ENCODE measurements around the gene HTRA3.
"Not testable (repeated sequence)": the region's sequence is repeated elsewhere in the genome, so short reads cannot be mapped to it uniquely, and the experiment has no call there.

Gene HTRA3

DNA sequence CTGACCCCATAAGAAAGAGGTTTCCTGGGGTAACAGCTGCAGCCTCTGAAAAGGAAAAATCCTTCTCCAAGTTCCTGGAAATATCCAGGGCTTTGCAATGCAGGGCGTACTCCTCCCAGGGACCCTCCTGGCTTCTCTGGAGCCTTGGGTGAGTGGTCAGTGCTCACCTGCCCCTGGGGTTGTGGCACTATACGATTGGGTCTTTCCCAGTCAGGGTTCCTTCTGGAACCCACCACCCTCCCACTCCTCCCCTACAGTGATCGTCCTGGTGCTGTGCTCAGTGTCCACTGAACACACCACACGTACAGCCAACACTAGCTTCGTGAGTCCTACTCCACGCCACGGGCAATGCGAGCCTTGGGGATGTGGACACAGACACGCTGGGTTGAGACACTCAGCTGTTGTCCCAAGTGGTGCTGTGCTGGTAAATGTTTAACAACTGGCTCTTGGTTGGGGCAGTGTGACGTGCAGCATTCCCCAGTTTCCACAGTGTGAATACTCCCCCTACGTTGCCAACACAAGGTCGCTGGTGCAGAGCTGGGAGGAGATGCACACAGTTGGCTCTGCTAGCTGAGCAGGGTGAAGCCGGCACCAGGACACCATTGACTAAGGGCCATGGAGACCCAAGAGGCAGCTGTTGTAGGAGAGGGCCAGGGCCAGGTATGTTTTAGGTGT, 65.4 kb downstream of the HTRA3 start:
- Histone ChIP-seq H3K36me3 (ENCODE audit: insufficient read depth, low read length) (no peaks in the 10 kb centered on the region), H3K9ac (ENCODE audit: insufficient read length) (no peak overlapping the region), H3K9me3 (ENCODE audit: low read depth, low read length) (no peaks in the 10 kb centered on the region), H3K4me3 (no peak overlapping the region), H3K27ac (no peak overlapping the region)
- DNase-seq (ENCODE audit: low read depth, low spot score), result no peak
- TF ChIP-seq FOXP2 (optimal IDR thresholded peaks at IDR 0.05; ENCODE audit: control extremely low read depth, extremely low read length, insufficient read depth) (no peak), POLR2AphosphoS5 (IDR thresholded peaks at IDR 0.05; ENCODE audit: borderline replicate concordance, low read depth, low read length) (no peak)

DNA sequence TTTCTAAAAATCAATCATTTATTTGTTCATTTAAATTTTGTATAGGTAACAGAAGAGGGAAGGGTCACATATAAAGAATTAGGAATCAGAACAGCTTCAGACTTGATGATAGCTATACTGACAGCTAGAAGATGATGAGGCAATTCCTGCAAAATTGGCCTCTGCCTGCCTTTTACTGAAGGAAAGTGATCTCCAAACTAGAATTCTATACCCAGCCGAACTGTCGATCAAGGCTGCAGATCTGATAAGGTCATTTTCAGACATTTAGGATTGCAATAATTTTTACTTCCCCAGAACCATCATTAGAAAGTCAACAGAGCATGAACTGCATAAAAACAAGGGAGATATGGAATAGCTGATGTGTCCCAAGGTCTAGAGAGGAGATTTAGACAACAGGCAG, 66.3 kb downstream of the HTRA3 start:
- no peak for DNase-seq (ENCODE audit: low read depth, low spot score)
- H3K4me3 ChIP-seq, result no peak overlapping the region
- no peak overlapping the region for H3K9ac ChIP-seq (ENCODE audit: insufficient read length)
- TF ChIP-seq FOXP2 (optimal IDR thresholded peaks at IDR 0.05; ENCODE audit: control extremely low read depth, extremely low read length, insufficient read depth), result no peak
- no peak for TF ChIP-seq POLR2AphosphoS5 (IDR thresholded peaks at IDR 0.05; ENCODE audit: borderline replicate concordance, low read depth, low read length)
- no peak for TF ChIP-seq EZH2 (IDR thresholded peaks at IDR 0.05)
- H3K27ac ChIP-seq, result no peak overlapping the region
- H3K36me3 ChIP-seq (ENCODE audit: insufficient read depth, low read length), result no peaks in the 10 kb centered on the region
- H3K9me3 ChIP-seq (ENCODE audit: low read depth, low read length), result no peaks in the 10 kb centered on the region

DNA sequence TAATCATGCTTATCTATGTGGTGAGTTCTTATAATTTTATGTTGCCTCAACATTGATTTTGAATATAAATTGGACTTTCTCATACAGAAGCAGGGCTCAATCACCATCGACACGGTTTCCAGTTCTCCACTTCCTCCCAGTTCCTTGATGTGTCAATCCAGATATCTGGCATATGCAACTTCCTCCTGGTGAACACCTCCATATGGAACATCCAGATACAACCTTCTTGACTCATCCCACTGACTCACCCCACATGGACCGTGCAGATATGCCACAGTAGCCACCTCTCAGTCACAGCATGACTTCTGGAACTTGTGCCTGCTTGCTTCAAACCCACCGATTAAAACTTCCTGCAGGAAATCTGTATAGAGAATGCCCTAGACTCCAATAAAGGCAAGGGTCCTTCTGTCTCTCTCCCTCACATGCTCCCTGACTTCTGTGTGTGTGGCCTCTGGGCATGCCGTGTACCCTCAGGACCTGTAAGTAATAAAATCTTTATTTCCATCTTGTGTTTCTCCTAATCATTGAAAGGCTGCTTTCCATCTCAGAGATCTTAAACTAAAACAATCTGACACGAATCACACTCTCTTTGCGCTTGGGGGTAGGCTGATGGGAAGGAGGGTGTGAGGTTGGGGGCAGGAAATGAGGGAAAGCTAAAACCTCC, 67.0 kb downstream of the HTRA3 start:
- Histone ChIP-seq H3K4me3 (no peak overlapping the region), H3K9ac (ENCODE audit: insufficient read length) (no peak overlapping the region), H3K9me3 (ENCODE audit: low read depth, low read length) (no peaks in the 10 kb centered on the region), H3K36me3 (ENCODE audit: insufficient read depth, low read length) (no peaks in the 10 kb centered on the region), H3K27ac (no peak overlapping the region)
- no peak for DNase-seq (ENCODE audit: low read depth, low spot score)
- no peak for TF ChIP-seq FOXP2 (optimal IDR thresholded peaks at IDR 0.05; ENCODE audit: control extremely low read depth, extremely low read length, insufficient read depth)
- no peak for TF ChIP-seq EZH2 (IDR thresholded peaks at IDR 0.05)
- TF ChIP-seq POLR2AphosphoS5 (IDR thresholded peaks at IDR 0.05; ENCODE audit: borderline replicate concordance, low read depth, low read length), result no peak

DNA sequence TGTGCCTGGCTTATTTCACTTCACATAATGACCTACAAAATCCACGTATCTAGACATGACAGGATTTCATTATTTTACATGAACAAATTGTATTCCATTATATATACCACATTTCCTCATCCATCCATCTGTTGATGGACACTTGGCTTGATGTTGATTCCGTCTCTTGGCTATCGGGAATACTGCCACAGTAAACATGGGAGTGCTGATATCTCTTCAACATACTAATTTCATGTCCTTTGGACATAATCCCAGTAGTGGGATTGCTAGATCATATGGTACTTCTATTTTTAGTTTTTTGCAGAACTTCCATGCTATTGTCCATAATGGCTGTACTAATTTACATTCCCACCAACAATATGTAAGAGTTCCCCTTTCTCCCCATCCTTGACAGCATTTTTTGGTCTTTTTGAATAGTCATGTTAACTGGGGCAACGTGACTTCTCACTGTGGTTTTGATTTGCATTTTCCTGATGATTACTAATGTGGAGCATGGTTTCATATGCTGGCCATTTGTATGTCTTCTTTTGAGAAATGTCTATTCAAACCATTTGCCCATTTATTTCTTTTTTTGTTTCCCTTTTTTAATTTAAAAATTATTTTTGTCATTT, 68.9 kb downstream of the HTRA3 start:
- no peak for TF ChIP-seq FOXP2 (optimal IDR thresholded peaks at IDR 0.05; ENCODE audit: control extremely low read depth, extremely low read length, insufficient read depth)
- TF ChIP-seq EZH2 (IDR thresholded peaks at IDR 0.05), result no peak
- TF ChIP-seq POLR2AphosphoS5 (IDR thresholded peaks at IDR 0.05; ENCODE audit: borderline replicate concordance, low read depth, low read length), result no peak
- no peak overlapping the region for H3K4me3 ChIP-seq
- no peaks in the 10 kb centered on the region for H3K36me3 ChIP-seq (ENCODE audit: insufficient read depth, low read length)
- no peak overlapping the region for H3K27ac ChIP-seq
- H3K9me3 ChIP-seq (ENCODE audit: low read depth, low read length), result no peaks in the 10 kb centered on the region
- no peak overlapping the region for H3K9ac ChIP-seq (ENCODE audit: insufficient read length)
- no peak for DNase-seq (ENCODE audit: low read depth, low spot score)

DNA sequence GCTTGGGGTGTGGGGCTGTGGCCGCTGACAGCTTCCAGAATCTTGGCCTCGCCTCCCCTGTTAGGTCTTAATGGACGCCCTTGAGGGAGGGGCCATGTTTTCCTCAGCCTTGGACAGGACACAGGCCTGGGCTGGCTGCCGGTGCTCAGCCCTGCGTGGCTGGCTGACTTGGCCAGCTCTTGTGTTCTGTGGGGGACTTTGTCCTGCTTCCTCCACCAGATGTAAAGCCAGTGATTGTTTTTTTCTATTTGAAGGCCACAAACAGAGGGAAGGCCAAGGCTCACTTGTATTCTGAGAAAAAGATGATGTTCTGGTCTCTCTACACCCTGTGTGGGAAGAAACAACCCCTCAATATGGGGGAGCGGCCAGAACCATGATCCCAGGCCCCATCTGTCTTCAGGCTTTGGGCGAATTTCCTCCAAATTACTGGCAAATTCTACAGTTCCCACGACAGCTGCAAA, 71.3 kb downstream of the HTRA3 start:
- DNase-seq (ENCODE audit: low read depth, low spot score), result no peak
- H3K9me3 ChIP-seq (ENCODE audit: low read depth, low read length), result no peaks in the 10 kb centered on the region
- TF ChIP-seq EZH2 (IDR thresholded peaks at IDR 0.05) (no peak), POLR2AphosphoS5 (IDR thresholded peaks at IDR 0.05; ENCODE audit: borderline replicate concordance, low read depth, low read length) (no peak), FOXP2 (optimal IDR thresholded peaks at IDR 0.05; ENCODE audit: control extremely low read depth, extremely low read length, insufficient read depth) (no peak)
- no peak overlapping the region for H3K4me3 ChIP-seq
- H3K36me3 ChIP-seq (ENCODE audit: insufficient read depth, low read length), result no peaks in the 10 kb centered on the region
- no peak overlapping the region for H3K27ac ChIP-seq
- H3K9ac ChIP-seq (ENCODE audit: insufficient read length), result no peak overlapping the region

DNA sequence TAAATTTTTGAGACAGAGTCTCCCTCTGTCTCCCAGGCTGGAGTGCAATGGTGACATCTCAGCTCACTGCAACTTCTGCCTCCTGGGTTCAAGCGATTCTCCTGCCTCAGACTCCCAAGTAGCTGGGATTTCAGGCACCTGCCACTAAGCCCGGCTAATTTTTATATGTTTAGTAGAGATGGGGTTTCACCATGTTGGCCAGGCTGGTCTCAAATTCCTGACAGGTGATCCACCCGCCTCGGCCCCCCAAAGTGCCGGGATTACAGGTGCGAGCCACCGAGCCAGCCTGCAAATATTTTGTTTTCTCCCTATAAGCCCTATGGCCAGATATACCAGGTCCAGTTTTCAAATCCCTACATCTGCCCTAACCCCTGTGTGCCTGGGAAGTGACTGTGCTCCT, 71.7 kb downstream of the HTRA3 start:
- DNase-seq (ENCODE audit: low read depth, low spot score); H3K4me3 ChIP-seq; H3K9ac ChIP-seq (ENCODE audit: insufficient read length); H3K9me3 ChIP-seq (ENCODE audit: low read depth, low read length); H3K27ac ChIP-seq; H3K36me3 ChIP-seq (ENCODE audit: insufficient read depth, low read length): not testable (repeated sequence)

DNA sequence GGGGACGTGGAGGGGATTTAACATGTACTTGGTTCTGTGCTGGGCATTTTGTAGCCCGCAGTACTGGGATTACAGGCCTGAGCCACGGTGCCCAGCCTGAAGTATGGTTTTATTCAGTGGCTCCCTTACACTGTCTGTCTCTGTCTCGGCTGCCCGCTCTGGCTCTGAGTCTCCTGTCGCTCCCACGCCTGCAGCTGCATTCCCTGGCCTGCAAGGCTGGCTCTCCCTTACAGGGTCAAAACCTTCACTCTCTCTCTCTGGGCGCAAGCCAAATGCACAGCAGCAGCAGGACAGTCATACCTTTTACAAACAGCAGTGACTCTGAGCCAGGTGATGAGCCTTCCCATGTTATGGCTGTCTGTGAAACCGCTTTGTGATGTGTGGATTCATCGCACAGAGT, 72.1 kb downstream of the HTRA3 start:
- no peak overlapping the region for H3K27ac ChIP-seq
- TF ChIP-seq EZH2 (IDR thresholded peaks at IDR 0.05) (no peak), FOXP2 (optimal IDR thresholded peaks at IDR 0.05; ENCODE audit: control extremely low read depth, extremely low read length, insufficient read depth) (no peak), POLR2AphosphoS5 (IDR thresholded peaks at IDR 0.05; ENCODE audit: borderline replicate concordance, low read depth, low read length) (no peak)

DNA sequence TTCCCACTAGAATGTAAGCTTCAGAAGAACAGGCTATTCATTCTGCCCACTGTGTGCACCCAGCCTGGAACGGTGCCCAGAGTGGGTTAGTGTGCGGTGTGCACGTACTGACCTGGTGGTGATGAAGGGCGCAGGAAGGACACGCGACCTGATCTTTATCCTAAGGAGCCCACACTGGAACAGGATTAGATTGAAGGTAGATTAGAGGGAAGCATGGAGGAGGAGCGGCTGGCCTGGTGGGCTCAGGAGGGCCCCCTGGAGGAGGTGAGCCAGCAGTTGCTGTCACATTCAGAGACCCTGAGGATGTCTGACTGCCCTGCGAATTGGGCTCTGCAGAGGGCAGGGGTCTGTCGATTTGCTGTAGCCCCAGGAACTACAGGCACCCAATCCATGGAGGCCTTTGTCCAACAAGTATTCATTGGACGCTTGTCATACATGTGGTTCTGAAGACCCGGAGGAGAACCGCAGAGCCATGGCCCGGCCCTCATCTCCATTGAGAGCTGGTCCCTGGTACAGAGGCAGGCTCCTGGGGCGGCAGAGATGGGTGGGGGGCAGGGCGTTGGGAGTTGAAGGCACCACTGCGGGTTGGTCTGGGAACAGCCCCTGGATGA, 73.2 kb downstream of the HTRA3 start:
- Histone ChIP-seq H3K9me3 (ENCODE audit: low read depth, low read length) (no peaks in the 10 kb centered on the region), H3K4me3 (no peak overlapping the region), H3K36me3 (ENCODE audit: insufficient read depth, low read length) (no peaks in the 10 kb centered on the region), H3K9ac (ENCODE audit: insufficient read length) (no peak overlapping the region), H3K27ac (no peak overlapping the region)
- TF ChIP-seq POLR2AphosphoS5 (IDR thresholded peaks at IDR 0.05; ENCODE audit: borderline replicate concordance, low read depth, low read length) (no peak), FOXP2 (optimal IDR thresholded peaks at IDR 0.05; ENCODE audit: control extremely low read depth, extremely low read length, insufficient read depth) (no peak), EZH2 (IDR thresholded peaks at IDR 0.05) (no peak)
- DNase-seq (ENCODE audit: low read depth, low spot score), result no peak

More for the DNA sequence above, 72.1 kb downstream of the HTRA3 start:
- Histone ChIP-seq H3K4me3 (no peak overlapping the region), H3K36me3 (ENCODE audit: insufficient read depth, low read length) (no peaks in the 10 kb centered on the region), H3K9ac (ENCODE audit: insufficient read length) (no peak overlapping the region), H3K9me3 (ENCODE audit: low read depth, low read length) (no peaks in the 10 kb centered on the region)
- DNase-seq (ENCODE audit: low read depth, low spot score), result no peak
